ENCODE data around the gene HSD17B8. TPM values are rescaled to one million over a fixed set of nuclear protein-coding genes. Genes with fewer than 3 reads are reported as not detected.

HSD17B8 gene
- total RNA-seq, 2 experiments from 2014 or later: 11.6 to 18.8 TPM

DNA sequence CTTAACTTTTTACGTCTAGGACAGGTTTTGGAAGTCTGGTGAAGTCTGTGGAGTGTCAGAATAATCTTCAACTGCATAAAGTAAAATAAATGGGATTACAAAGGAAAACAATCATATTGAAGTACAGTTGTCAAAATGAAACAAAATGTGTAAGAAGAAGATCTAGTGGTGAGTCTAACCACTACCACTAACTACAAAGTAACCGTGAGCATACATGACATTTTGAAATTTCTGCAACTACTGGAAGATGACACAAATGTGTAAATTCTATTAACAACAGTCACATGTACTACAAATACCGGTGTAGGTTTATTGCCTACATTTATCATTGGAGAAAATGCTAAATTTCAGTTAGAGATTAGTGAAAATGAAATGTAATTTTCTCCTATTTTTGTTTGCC, 37.5 kb downstream of the HSD17B8 start:
- ChIA-PET CTCF (ENCODE audit: unreplicated experiment) (no interaction called here), POLR2A (no interaction called here)
- H3K36me3 ChIP-seq (ENCODE audit: insufficient read depth, low read length): no peaks in the 10 kb centered on the region
- H3K4me1 ChIP-seq (ENCODE audit: insufficient read depth, low read length, poor library complexity, severe bottlenecking): no peaks in the 10 kb centered on the region
- no peaks in the 10 kb centered on the region for H3K9me3 ChIP-seq (ENCODE audit: low read length)
- H3K9me2 ChIP-seq (ENCODE audit: insufficient read depth, low read length): no peaks in the 10 kb centered on the region
- H2AFZ ChIP-seq (ENCODE audit: low read length): no peak overlapping the region
- DNase-seq (ENCODE audit: low spot score): no peak
- no peak overlapping the region for H3K27ac ChIP-seq (ENCODE audit: low read depth, low read length, poor library complexity, severe bottlenecking)
- no peak overlapping the region for H3K4me2 ChIP-seq (ENCODE audit: low read length)
- H3K79me2 ChIP-seq (ENCODE audit: insufficient read depth, low read depth, low read length): no peaks in the 10 kb centered on the region
- H4K20me1 ChIP-seq (ENCODE audit: insufficient read depth, low read length): no peaks in the 10 kb centered on the region
- no TSS peak for BruUV-seq (replicated peaks)
- H3K4me3 ChIP-seq (ENCODE audit: low read depth, low read length, poor library complexity, severe bottlenecking): no peak overlapping the region
- intact Hi-C loops (cut with micrococcal nuclease; ENCODE audit: unreplicated experiment): no loop called here
- no peak for TF ChIP-seq EZH2phosphoT487 (IDR thresholded peaks at IDR 0.05; ENCODE audit: borderline replicate concordance, low read depth, low read length)
- TF ChIP-seq, protein P1, sequence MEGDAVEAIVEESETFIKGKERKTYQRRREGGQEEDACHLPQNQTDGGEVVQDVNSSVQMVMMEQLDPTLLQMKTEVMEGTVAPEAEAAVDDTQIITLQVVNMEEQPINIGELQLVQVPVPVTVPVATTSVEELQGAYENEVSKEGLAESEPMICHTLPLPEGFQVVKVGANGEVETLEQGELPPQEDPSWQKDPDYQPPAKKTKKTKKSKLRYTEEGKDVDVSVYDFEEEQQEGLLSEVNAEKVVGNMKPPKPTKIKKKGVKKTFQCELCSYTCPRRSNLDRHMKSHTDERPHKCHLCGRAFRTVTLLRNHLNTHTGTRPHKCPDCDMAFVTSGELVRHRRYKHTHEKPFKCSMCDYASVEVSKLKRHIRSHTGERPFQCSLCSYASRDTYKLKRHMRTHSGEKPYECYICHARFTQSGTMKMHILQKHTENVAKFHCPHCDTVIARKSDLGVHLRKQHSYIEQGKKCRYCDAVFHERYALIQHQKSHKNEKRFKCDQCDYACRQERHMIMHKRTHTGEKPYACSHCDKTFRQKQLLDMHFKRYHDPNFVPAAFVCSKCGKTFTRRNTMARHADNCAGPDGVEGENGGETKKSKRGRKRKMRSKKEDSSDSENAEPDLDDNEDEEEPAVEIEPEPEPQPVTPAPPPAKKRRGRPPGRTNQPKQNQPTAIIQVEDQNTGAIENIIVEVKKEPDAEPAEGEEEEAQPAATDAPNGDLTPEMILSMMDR (conservative IDR thresholded peaks at IDR 0.05; ENCODE audit: low read length): no peak

DNA sequence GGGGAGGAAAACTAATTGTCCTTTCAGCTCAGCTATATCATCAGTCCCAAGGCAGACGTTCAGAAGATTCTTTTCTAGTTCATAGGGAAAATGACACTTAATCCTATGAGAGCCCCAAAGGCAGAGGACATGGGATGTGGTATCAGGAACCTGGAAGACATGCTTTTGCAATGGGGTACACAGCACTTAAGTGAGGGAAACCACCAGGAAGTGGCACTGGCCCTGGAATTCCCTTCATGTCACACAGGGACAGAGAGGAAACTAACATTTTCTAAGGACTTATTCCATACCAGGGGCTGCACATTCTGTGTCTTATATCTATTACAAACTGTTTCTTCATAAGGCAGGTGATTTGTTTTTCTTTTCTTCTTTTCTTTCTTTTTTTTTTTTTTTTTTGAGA, 39.0 kb downstream of the HSD17B8 start:
- Histone ChIP-seq H3K9me2 (ENCODE audit: insufficient read depth, low read length) (no peaks in the 10 kb centered on the region), H3K4me1 (ENCODE audit: insufficient read depth, low read length, poor library complexity, severe bottlenecking) (peaks cover 6% of the 10 kb centered on the region), H2AFZ (ENCODE audit: low read length) (no peak overlapping the region), H3K9me3 (ENCODE audit: low read length) (no peaks in the 10 kb centered on the region), H3K4me2 (ENCODE audit: low read length) (no peak overlapping the region), H4K20me1 (ENCODE audit: insufficient read depth, low read length) (no peaks in the 10 kb centered on the region), H3K79me2 (ENCODE audit: insufficient read depth, low read depth, low read length) (no peaks in the 10 kb centered on the region), H3K4me3 (ENCODE audit: low read depth, low read length, poor library complexity, severe bottlenecking) (no peak overlapping the region), H3K27ac (ENCODE audit: low read depth, low read length, poor library complexity, severe bottlenecking) (no peak overlapping the region), H3K36me3 (ENCODE audit: insufficient read depth, low read length) (no peaks in the 10 kb centered on the region)
- TF ChIP-seq EZH2phosphoT487 (IDR thresholded peaks at IDR 0.05; ENCODE audit: borderline replicate concordance, low read depth, low read length): no peak
- TF ChIP-seq, protein P1 (conservative IDR thresholded peaks at IDR 0.05; ENCODE audit: low read length): no peak
- BruUV-seq (replicated peaks): no TSS peak
- ChIA-PET POLR2A (interaction anchor here (0.6 to 0.7 kb wide), 3 partner anchors 25 to 1618 kb away, joined by 3 to 5 read pairs (median 3); no protein-coding TSS in a partner anchor), CTCF (ENCODE audit: unreplicated experiment) (no interaction called here)
- no peak for DNase-seq (ENCODE audit: low spot score)
- intact Hi-C loops (cut with micrococcal nuclease; ENCODE audit: unreplicated experiment): no loop called here

DNA sequence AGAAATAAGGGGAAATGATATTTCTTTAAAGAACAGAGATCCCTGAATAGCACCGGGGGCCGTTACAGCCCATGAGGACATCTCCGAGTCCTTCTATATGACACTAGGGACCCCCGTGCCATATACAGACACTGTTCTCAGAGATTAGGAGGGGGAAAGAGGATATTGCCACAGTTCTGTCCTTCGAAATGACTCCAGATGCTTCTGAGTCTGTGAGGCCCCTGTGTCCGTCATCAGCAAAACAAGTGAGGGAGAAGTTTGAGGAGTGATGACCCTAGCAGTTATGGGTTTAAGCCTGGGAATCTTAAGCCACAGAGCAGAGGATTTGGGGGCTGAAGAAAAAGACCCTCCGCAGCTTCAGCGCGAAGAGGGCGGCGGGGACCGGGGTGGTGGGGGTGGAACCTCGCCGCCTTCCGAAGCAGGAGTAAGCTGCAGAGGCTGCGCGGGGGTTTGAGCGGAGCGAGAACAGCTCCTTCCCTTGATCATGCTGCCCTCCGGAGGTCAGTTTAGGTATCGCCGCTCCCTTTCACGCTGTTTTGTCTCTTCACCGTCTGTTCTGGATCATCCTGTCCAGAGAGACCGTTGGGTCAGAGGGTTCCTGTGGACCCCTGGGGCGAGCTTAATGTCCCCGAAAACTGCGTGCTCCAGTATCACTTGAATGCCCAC, 43.7 kb downstream of the HSD17B8 start:
- Histone ChIP-seq H4K20me1 (ENCODE audit: insufficient read depth, low read length) (no peaks in the 10 kb centered on the region), H3K4me2 (ENCODE audit: low read length) (peak overlapping the region; percentile 96), H3K9me3 (ENCODE audit: low read length) (no peaks in the 10 kb centered on the region), H3K9me2 (ENCODE audit: insufficient read depth, low read length) (no peaks in the 10 kb centered on the region), H3K36me3 (ENCODE audit: insufficient read depth, low read length) (peaks cover 18% of the 10 kb centered on the region), H3K4me3 (ENCODE audit: low read depth, low read length, poor library complexity, severe bottlenecking) (peak overlapping the region; percentile 73), H3K27ac (ENCODE audit: low read depth, low read length, poor library complexity, severe bottlenecking) (peak overlapping the region; percentile 68), H2AFZ (ENCODE audit: low read length) (peak overlapping the region; percentile 91), H3K79me2 (ENCODE audit: insufficient read depth, low read depth, low read length) (no peaks in the 10 kb centered on the region), H3K4me1 (ENCODE audit: insufficient read depth, low read length, poor library complexity, severe bottlenecking) (peaks cover 23% of the 10 kb centered on the region)
- peak; percentile 92 for DNase-seq (ENCODE audit: low spot score)
- intact Hi-C loops (cut with micrococcal nuclease; ENCODE audit: unreplicated experiment): loop anchor here (1.0 to 5.0 kb wide), 4 partner anchors 43 to 236 kb away; no protein-coding TSS in a partner anchor
- POLR2A ChIA-PET: interaction anchor here (0.5 to 3.8 kb wide), 10 partner anchors 10 to 177 kb away, joined by 3 to 19 read pairs (median 4); partner anchors contain the start of genes HLA-DPA1, HLA-DPB1, RING1 and RPS18
- BruUV-seq (replicated peaks): no TSS peak
- CTCF ChIA-PET (ENCODE audit: unreplicated experiment): interaction anchor here (0.5 to 1.3 kb wide), 7 partner anchors 13 to 219 kb away, joined by 3 to 7 read pairs (median 3); partner anchors contain the start of gene RING1
- TF ChIP-seq EZH2phosphoT487 (IDR thresholded peaks at IDR 0.05; ENCODE audit: borderline replicate concordance, low read depth, low read length): no peak
- TF ChIP-seq, protein P1 (conservative IDR thresholded peaks at IDR 0.05; ENCODE audit: low read length): peak; percentile 88

Measured in OCI-LY7 (cell line).